Measurements from ENCODE around the gene ABCG1. TPM values are rescaled to one million over a fixed set of nuclear protein-coding genes. Genes with fewer than 3 reads are reported as not detected.

The ABCG1 gene
- total RNA-seq, 1 experiment from 2014 or later: 5.6 TPM

GRCh38 chr21:42330380-42331371 is 111.7 kb downstream of the ABCG1 start:
- intact Hi-C loops (cut with micrococcal nuclease; ENCODE audit: unreplicated experiment): no loop called here
- no peak overlapping the region for H3K27ac ChIP-seq

GRCh38 chr21:42331660-42332059 is 112.7 kb downstream of the ABCG1 start:
- Histone ChIP-seq H3K36me3 (ENCODE audit: low read depth) (no peaks in the 10 kb centered on the region), H3F3A (ENCODE audit: insufficient read depth, low read depth) (no peaks in the 10 kb centered on the region), H3K4me3 (no peak overlapping the region), H3K27me3 (ENCODE audit: insufficient read depth, low read depth) (no peaks in the 10 kb centered on the region), H4K20me1 (ENCODE audit: insufficient read depth) (no peaks in the 10 kb centered on the region), H2AFZ (no peak overlapping the region), H3K27ac (no peak overlapping the region), H3K4me1 (replicated peaks; ENCODE audit: insufficient read depth) (no peaks in the 10 kb centered on the region), H3K9me2 (ENCODE audit: insufficient read depth) (no peaks in the 10 kb centered on the region), H3K9me3 (ENCODE audit: insufficient read depth, low read depth) (no peaks in the 10 kb centered on the region), H3K79me2 (ENCODE audit: low read depth) (no peaks in the 10 kb centered on the region), H3K4me2 (no peak overlapping the region)
- intact Hi-C loops (cut with micrococcal nuclease; ENCODE audit: unreplicated experiment): no loop called here
- TF ChIP-seq, protein P1, sequence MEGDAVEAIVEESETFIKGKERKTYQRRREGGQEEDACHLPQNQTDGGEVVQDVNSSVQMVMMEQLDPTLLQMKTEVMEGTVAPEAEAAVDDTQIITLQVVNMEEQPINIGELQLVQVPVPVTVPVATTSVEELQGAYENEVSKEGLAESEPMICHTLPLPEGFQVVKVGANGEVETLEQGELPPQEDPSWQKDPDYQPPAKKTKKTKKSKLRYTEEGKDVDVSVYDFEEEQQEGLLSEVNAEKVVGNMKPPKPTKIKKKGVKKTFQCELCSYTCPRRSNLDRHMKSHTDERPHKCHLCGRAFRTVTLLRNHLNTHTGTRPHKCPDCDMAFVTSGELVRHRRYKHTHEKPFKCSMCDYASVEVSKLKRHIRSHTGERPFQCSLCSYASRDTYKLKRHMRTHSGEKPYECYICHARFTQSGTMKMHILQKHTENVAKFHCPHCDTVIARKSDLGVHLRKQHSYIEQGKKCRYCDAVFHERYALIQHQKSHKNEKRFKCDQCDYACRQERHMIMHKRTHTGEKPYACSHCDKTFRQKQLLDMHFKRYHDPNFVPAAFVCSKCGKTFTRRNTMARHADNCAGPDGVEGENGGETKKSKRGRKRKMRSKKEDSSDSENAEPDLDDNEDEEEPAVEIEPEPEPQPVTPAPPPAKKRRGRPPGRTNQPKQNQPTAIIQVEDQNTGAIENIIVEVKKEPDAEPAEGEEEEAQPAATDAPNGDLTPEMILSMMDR (conservative IDR thresholded peaks at IDR 0.05): no peak
- TF ChIP-seq EZH2 (IDR thresholded peaks at IDR 0.05; ENCODE audit: low read depth): no peak
- BruUV-seq (replicated peaks): no TSS peak
- ChIA-PET CTCF (no interaction called here), POLR2A (ENCODE audit: unreplicated experiment) (no interaction called here)
- DNase-seq: no peak

More at GRCh38 chr21:42330380-42331371, 111.7 kb downstream of the ABCG1 start:
- no peak for DNase-seq
- no TSS peak for BruUV-seq (replicated peaks)
- Histone ChIP-seq H3K4me2 (no peak overlapping the region), H2AFZ (no peak overlapping the region), H3K9me2 (ENCODE audit: insufficient read depth) (no peaks in the 10 kb centered on the region), H3K9me3 (ENCODE audit: insufficient read depth, low read depth) (no peaks in the 10 kb centered on the region), H3K79me2 (ENCODE audit: low read depth) (no peaks in the 10 kb centered on the region), H3K27me3 (ENCODE audit: insufficient read depth, low read depth) (no peaks in the 10 kb centered on the region), H4K20me1 (ENCODE audit: insufficient read depth) (no peaks in the 10 kb centered on the region), H3K36me3 (ENCODE audit: low read depth) (no peaks in the 10 kb centered on the region), H3K4me3 (no peak overlapping the region), H3F3A (ENCODE audit: insufficient read depth, low read depth) (no peaks in the 10 kb centered on the region), H3K4me1 (replicated peaks; ENCODE audit: insufficient read depth) (no peaks in the 10 kb centered on the region)
- ChIA-PET POLR2A (ENCODE audit: unreplicated experiment) (interaction anchor here (0.6 kb wide), 1 partner anchor 266 kb away, joined by 3 read pairs; no protein-coding TSS in a partner anchor), CTCF (no interaction called here)
- no peak for TF ChIP-seq EZH2 (IDR thresholded peaks at IDR 0.05; ENCODE audit: low read depth)
- TF ChIP-seq, protein P1 (conservative IDR thresholded peaks at IDR 0.05): no peak

DNA sequence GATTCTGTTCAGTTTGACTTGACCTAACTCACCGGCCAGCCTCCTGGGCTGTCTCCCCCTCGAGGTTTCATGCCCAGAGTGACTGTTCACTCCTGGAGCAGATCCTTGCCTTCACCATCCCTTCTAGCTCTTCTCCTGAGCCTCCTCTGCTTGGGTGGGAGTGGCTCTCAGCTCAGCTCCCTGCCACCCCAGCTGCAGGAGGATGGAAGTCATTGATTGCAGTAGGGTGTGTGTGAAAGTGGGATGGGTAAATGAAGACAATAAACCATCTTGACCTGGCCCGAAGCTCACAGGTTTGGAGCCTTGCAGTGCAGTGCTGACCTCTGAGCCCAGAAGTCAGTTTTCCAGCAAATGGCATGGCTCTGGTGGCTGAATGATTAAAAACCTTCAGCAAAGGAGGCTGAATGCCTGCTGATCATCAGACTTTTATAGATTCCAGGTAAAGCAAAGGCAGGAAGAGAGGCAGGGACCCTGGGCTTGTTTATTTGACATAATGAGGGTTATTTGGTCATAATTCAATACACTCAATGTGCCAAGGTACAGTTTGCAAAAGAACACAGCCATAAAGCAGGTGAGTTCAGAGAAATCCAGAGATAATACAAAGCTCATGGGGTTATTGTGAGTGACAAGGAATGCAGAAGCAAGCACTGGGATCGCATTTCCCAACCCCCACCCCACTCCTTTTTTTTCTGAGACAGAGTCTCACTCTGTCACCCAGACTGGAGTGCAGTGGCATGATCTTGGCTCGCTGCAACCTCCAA is 113.8 kb downstream of the ABCG1 start:
- Histone ChIP-seq H3K36me3 (ENCODE audit: low read depth) (no peaks in the 10 kb centered on the region), H3K27ac (no peak overlapping the region), H3K9me3 (ENCODE audit: insufficient read depth, low read depth) (no peaks in the 10 kb centered on the region), H2AFZ (no peak overlapping the region), H3K4me3 (no peak overlapping the region), H3K79me2 (ENCODE audit: low read depth) (no peaks in the 10 kb centered on the region), H3K27me3 (ENCODE audit: insufficient read depth, low read depth) (no peaks in the 10 kb centered on the region), H3K4me2 (no peak overlapping the region), H4K20me1 (ENCODE audit: insufficient read depth) (no peaks in the 10 kb centered on the region), H3K9me2 (ENCODE audit: insufficient read depth) (no peaks in the 10 kb centered on the region), H3K4me1 (replicated peaks; ENCODE audit: insufficient read depth) (no peaks in the 10 kb centered on the region), H3F3A (ENCODE audit: insufficient read depth, low read depth) (no peaks in the 10 kb centered on the region)
- CTCF ChIA-PET: no interaction called here
- BruUV-seq (replicated peaks): no TSS peak
- DNase-seq: no peak
- TF ChIP-seq, protein P1 (conservative IDR thresholded peaks at IDR 0.05): no peak
- TF ChIP-seq EZH2 (IDR thresholded peaks at IDR 0.05; ENCODE audit: low read depth): no peak
- POLR2A ChIA-PET (ENCODE audit: unreplicated experiment): no interaction called here
- intact Hi-C loops (cut with micrococcal nuclease; ENCODE audit: unreplicated experiment): no loop called here
